ENCODE results near the gene MVB12B.

MVB12B gene

DNA sequence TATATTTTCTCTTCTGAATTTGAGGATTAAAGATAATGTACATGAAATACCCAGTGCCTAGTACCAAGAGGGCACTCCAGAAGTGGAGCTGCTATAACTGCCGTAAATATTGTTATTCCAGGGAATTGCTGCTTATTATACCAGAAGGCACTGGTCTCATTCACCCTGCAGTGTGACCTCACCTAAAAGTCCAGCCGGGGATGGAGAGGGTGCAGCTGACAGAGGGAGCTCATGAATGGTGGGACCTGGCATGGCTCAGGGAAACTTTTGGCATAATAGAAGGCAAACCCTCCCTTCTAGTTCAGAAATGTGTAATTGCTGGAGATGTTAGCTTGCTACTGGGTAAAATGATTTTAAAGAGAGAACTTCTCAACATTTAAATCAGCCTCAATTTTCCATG lies 108.5 kb downstream of the MVB12B start:
- DNase-seq, result no peak

- DNase-seq, result no peak
Measured at GRCh38 chr9:126435626-126436025, 109.0 kb downstream of the MVB12B start.

- no peak for DNase-seq
Measured at GRCh38 chr9:126436545-126437267, 110.1 kb downstream of the MVB12B start.

- DNase-seq, result no peak
Measured at GRCh38 chr9:126437268-126437666, 110.6 kb downstream of the MVB12B start.

DNA sequence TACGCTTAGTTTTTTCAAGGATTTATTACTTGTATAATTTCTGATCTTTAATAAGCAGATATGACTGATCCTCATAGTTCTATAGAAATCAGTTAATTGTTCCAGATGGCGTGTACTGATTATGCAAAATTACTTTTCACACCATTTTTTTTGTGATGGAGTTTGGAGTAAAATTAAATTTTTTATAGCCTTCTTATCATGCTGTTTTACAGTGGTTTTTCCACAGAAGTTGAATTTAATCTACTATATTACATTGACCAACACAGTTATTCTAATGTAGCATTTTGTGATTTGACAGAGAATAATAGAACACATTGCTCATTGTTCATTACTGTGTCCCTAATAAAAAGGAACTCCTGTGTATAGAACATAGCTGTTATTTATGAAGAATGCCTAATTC lies 111.1 kb downstream of the MVB12B start:
- no peak for DNase-seq

GRCh38 chr9:126438741-126439401 lies 112.2 kb downstream of the MVB12B start:
- DNase-seq, result no peak

DNA sequence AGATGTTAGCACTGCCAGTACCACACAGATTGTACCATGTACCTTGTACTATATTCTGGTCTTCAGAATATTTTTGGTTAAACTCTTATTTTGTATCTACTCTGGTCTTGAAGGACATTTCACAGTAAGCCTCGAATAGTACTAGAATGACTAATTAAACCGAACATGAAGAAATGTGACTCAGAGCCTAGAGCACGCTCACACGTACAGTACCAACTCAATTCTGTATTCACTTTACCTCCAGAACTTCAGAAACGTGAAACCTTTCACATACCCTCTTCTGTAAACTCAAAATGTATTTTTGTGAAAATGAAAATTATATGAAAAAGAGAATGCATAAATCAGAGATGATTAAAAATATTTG lies 112.8 kb downstream of the MVB12B start:
- no peak for DNase-seq

- no peak for DNase-seq
Measured at GRCh38 chr9:126439883-126440653, 113.4 kb downstream of the MVB12B start.

DNA sequence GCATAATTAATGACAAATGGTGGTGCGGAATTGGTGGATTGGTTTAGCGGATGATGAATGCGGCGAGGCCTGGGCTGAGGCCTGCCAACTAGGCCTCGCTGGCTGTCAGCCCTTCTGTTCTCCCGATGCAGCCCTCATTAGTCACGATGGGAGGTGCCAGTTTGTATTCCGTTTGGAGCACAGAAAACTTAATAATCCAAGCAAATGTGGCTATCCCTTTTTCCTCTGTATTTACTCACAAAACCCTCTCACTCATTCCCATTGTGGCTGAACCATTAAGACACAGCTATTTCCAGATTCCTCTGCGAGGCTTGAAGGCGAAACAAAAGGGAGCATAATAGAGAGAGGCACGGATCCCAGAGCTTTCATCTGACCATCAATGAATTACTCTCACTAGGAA lies 114.3 kb downstream of the MVB12B start:
- DNase-seq, result no peak

DNA sequence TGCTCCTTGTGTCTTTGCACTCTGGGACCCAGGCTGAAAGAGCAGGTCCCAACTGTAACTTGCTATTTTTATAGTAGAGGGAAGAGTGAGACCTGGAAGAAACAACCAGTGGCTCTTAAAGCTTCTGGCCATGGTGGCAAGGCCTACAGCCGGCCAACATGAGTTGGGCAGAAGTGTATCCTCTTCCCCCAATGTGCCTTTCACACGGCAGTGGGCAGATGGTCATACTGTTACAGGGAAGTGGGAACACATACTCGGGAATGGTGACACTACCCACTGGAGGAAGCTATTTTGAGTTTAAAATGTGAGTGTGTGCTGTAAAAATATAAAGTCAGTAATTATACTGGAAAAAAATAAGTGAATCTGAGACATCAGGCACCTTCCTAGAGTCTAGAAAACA lies 116.0 kb downstream of the MVB12B start:
- no peak for DNase-seq

DNA sequence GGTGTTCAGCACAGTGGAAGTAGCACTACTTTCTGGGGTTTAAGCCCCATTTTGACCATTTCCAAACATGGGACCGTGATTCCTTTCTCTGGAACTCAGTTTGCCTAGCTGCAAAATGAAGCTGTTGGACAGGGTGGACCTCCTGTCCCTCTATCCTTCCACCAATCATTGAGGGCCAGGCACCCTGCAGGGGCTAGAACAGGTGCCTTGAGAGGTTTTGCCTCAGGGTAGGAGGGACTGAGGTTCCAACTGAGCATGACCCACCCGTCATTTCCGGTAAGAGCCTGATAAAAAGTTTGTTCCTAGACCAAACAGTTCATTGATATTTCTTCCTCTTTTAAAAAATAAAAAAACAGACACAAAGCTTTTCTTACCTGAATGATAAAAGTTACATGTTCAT lies 116.5 kb downstream of the MVB12B start:
- no peak for DNase-seq

DNA sequence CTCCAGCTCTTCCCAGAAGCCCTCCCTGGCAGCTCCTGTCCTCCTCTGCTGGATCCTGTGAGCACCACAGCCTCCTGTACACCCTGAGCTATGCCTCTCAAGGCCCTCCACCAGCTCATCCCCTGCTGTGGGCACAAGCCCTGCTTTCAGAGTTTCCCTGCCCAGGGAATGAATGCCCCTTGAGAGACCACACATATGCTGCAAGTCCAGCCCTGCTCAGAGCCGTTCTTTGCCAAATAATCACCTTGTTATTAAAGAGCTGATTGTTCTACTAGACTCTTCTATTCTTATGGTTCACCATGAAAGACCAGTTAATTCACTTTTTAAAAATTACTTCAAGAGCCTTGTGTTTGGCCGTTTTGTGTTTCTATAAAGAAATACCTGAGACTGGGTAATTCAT lies 121.5 kb downstream of the MVB12B start:
- no peak for DNase-seq

DNA sequence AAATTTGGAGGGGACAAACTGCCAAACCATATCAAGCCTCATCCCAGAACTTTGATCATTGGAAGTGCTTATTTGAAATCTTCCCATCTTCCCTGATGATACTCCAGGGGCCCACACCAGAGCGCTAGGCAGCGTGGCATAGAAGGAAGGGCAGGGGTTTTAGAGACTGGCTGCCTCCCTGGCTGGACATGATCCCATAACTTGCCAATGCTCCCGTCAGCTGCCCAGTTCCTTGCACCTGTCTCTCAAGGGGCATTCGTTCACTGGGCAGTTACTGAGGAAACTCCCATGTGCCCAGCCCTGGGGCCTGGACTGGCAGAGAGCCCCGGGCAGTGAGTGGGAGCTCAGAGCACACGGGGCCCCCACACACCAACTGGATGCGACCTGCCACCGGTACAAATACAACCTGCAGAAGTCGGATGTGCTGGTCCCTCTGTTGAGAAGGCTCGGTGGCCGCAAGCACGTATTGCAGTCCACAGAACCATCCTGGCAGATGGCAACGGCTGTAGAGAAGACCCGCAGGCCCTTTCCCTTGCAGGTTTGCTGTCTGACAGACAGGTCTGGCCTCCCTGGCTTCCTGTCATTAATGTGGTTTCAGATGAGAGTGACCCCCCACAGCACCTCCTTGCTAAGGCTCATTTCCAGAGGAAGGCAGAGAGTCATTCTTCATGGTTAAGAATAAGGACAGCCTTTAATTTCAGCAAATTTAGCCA lies 122.4 kb downstream of the MVB12B start:
- peak; percentile 34 for DNase-seq

DNA sequence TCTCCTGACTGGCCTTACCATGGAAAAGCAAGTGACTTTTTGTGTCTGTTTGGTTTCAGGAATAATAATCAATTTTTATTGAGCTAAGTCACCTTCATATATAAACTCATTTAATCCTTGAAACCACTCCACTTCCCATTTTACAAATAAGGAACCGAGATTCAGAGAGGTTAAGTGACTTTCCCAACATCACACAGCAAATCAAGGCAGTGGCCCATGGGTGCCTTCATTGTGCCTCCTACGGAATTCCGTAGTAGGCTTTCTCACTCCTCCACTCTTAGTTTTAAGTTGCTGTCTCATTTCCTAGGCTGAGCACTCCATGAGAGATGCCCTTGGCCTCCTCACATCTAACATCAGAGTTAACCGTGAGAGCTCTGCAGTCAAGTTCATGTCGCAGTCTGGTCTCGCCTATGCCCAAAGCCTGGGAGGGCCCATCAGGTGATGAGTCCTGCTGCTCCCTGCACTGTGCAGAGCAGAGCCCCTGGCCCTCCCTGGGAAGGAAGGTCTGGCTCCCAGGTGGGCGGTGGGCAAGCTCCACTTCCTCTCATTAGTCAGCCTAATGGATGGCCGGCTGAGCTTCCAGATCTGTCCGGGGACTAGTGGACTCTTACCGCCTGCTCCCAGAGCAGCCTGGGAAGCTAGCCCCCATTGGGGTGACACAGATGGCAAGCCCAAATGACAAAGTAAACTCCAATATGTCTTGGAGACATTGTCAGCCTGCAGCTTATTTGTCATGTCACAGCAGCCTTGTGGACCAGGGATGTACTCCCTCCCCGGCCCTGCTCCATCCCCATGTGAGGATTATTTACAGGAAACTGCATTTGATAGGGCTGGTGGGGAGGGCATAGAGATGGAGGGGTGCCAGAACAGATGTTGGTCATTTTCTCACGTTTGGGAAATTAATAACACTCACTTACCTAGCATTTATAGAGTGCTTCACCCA lies 123.4 kb downstream of the MVB12B start:
- DNase-seq, result no peak

GRCh38 chr9:126450668-126451205 lies 124.1 kb downstream of the MVB12B start:
- no peak for DNase-seq

DNA sequence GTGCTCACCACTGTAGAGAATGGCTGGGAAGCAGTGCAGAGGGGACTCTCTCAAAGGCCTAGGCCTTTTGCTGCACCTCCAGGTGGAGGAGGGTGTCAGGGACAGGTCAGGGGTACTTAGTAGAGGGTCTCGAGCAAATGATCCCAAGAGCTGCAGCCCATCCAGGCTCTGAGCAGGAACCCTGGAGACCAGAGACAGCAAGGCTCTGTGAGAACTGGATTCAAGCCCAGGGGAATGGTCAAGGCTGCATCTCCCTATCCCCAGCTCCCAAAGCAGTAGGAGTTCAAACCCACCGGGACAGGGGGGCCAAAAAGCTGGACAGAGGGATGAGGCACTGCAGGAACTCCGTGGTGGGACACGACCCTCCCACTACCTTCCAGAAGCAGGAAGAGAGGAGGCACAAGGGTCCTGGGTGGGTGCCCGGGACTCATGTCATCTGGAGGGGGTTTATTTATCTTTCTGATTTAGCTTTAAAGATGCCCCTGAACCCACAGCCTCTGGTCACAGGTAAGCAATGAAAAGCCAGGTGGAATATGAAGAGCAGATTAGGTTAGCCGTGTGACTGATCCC lies 124.8 kb downstream of the MVB12B start:
- no peak for DNase-seq

DNA sequence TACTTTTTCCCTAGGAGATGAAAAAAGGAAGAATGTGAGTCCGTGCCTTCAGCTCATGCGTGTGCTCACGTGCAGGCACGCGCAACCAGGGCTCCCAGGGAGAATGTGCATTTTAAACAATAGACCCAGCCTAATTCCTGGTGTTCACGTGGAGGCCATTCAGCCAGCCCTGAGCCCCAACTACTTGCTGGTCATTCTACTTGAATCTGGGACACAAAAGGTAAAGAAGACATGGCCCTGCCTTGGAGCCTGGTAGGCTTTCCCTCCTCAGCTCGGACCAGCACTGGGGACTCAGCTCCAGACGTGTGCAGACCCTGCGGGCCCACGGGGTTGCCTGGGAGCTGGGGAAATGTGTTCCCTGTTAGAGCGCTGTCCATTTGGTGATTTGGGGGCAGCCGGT lies 125.5 kb downstream of the MVB12B start:
- DNase-seq, result no peak

- no peak for DNase-seq
Measured at GRCh38 chr9:126453156-126453963, 126.7 kb downstream of the MVB12B start.

DNA sequence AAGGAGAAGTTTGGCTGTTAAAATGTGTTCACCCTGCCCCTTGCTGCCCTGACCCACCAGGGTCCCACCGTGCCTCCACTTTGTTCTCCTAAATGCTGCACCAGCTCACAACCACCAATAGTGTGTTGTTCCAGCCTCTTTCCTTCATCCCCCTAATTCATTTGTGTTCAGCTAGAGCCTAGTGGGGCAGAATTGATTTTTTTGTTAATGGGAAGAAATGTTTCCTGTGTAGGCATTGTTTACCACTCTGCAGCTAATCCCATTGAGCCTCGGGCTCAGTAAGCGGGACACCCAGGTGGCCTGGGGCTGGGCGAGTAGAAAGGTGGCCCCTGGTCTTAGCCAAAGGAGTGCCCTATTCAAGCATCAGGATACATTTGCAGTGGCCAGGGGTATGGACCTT lies 127.6 kb downstream of the MVB12B start:
- DNase-seq, result no peak

- no peak for DNase-seq
Measured at GRCh38 chr9:126454795-126455194, 128.2 kb downstream of the MVB12B start.

All from RPMI8226 (cell line).